GM04504 (cell line): ENCODE results near the gene SPEM2.
"Not testable (repeated sequence)": the region's sequence is repeated elsewhere in the genome, so short reads cannot be mapped to it uniquely, and the experiment has no call there.

Source experiments
- DNase-seq: peaks from one replicate; pipeline ENCODE4 v3.0.0-alpha.2; 2012; ENCODE audit warnings: low read depth

SPEM2 gene

DNA sequence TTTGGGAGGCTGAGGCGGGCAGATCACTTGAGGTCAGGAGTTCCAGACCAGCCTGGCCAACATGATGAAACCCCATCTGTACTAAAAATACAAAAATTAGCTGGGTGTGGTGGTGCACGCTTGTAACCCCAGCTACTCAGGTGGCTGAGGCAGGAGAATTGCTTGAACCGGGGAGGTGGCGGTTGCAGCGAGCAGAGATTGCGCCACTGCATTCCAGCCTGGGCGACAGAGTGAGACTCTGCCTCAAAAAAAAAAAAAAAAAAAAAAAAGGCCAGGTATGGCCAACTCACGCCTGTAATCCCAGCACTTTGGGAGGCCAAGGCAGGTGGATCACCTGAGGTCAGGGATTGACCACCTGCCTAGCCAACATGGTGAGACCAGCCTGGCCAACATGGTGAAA lies 49.4 kb downstream of the SPEM2 start:
- DNase-seq, result not testable (repeated sequence)

DNA sequence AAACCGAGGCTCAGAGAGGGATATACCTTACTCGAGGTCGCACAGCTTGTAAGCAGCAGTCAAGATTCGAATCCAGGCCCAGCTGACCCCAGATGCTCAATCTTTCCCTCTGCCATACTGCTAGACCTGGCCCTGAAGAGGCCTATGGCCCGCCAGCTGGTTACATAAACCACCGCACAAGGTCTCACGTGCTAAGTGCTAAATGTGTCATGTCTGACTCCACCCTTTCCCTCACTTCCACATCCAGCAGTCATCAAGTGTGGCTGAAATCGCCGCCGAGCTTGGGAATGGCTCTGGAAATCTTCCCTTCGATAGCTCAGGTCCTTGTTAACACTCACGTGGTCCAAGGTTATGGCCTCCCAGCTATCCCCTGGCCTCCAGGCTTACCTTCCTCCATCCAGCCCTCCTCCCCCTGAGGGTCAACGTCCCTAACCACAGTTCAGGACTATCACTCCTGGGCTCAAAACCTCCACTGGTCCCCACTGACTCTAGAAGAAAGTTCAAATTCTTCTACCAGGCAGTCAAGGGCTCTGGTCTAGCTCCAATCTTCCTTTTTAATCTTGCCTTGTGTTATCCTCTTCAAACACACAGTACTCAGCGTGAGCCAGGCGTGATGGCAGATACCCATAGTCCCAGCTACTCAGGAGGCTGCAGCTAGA lies 50.5 kb downstream of the SPEM2 start:
- peak; percentile 75 for DNase-seq

DNA sequence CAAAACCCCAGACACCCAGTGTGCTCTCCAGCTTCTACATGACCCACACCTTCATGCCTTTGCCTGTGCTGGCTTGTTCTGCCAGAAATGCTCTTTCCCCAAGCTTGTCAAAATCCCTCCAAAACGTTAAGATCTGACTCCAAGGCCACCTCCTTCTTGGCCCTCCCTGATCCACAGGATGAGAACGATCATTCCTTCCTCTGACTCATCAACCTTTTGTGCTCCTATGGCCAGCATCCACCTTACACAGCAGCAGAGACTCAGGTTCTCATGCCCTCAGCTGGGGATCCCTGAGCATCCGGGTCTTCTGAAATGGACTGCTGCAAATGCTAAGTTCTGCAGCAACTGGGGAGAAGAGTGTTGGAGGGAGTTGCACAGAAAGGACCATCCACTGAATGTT lies 51.1 kb downstream of the SPEM2 start:
- DNase-seq, result peak; percentile 10

DNA sequence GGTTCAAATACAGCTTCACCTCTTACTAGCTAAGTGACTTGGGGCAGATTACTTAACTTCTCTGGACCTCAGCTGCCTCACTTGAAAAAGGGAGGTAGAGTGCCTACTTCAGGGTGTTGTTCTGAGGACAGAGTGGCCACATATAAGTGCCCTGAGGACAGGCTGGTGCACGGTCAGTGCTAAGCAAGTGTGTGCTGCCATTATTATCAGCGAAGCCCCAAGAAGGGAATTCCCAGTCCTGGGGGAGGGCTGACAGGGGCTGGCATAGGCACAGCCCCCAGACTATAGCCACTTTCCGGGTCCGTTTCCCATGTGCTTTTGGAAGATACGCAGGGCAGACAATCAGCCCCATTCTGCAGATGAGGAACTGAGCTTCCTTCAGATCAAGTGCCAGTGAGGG lies 51.5 kb downstream of the SPEM2 start:
- no peak for DNase-seq
